ENCODE measurements around the gene DNM3.

The DNM3 gene

GRCh38 chr1:171834821-171835220 is 6.5 kb upstream of the DNM3 start:
- no peak overlapping the region for H3K4me3 ChIP-seq (ENCODE audit: low read depth, low read length)
- no peak for TF ChIP-seq CTCF (IDR thresholded peaks at IDR 0.05; ENCODE audit: low read depth, low read length, missing control alignments)
- no peak for DNase-seq (ENCODE audit: low read depth)

GRCh38 chr1:171835891-171836290 is 5.4 kb upstream of the DNM3 start:
- no peak overlapping the region for H3K4me3 ChIP-seq (ENCODE audit: low read depth, low read length)
- no peak for DNase-seq (ENCODE audit: low read depth)
- no peak for TF ChIP-seq CTCF (IDR thresholded peaks at IDR 0.05; ENCODE audit: low read depth, low read length, missing control alignments)

GRCh38 chr1:171841931-171842761 is 848 bp downstream of the DNM3 start:
- TF ChIP-seq CTCF (IDR thresholded peaks at IDR 0.05; ENCODE audit: low read depth, low read length, missing control alignments): no peak
- H3K4me3 ChIP-seq (ENCODE audit: low read depth, low read length): peak overlapping the region; percentile 68
- DNase-seq (ENCODE audit: low read depth): no peak

GRCh38 chr1:171844381-171844780 is 3.1 kb downstream of the DNM3 start:
- DNase-seq (ENCODE audit: low read depth): no peak
- no peak for TF ChIP-seq CTCF (IDR thresholded peaks at IDR 0.05; ENCODE audit: low read depth, low read length, missing control alignments)
- H3K4me3 ChIP-seq (ENCODE audit: low read depth, low read length): no peak overlapping the region

- DNase-seq (ENCODE audit: low read depth): no peak
- H3K4me3 ChIP-seq (ENCODE audit: low read depth, low read length): no peak overlapping the region
- no peak for TF ChIP-seq CTCF (IDR thresholded peaks at IDR 0.05; ENCODE audit: low read depth, low read length, missing control alignments)
Observed at GRCh38 chr1:171845998-171846397, 4.7 kb downstream of the DNM3 start.

GRCh38 chr1:171849245-171849898 is 8.1 kb downstream of the DNM3 start:
- no peak for TF ChIP-seq CTCF (IDR thresholded peaks at IDR 0.05; ENCODE audit: low read depth, low read length, missing control alignments)
- H3K4me3 ChIP-seq (ENCODE audit: low read depth, low read length): no peak overlapping the region
- no peak for DNase-seq (ENCODE audit: low read depth)
